ENCODE data around the gene PLIN1.

PLIN1 gene

DNA sequence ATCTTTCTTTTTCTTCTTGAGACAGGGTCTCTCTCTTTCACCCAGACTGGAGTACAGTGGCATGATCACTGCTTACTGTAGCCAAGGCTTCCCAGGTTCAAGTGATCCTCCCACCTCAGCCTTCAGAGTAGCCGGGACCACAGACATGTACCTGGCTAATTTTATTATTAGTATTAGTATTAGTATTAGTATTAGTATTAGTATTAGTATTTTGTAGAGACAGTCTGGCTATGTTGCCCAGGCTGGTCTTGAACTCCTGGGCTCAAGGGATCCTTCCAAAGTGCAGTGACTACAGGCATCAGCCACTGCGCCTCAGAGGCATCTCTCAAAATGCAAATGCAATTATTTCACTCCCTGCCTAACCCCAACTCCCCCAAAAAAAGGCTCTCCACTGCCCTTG lies 25.6 kb downstream of the PLIN1 start:
- Histone ChIP-seq H3K18ac (ENCODE audit: low read length) (no peak overlapping the region), H2BK120ac (ENCODE audit: insufficient read depth, low read length, poor library complexity) (no peak overlapping the region), H3K27ac (ENCODE audit: low read depth, low read length) (no peak overlapping the region), H3K9ac (ENCODE audit: low read length) (no peak overlapping the region), H4K8ac (ENCODE audit: low read depth, low read length) (no peak overlapping the region), H3K27me3 (ENCODE audit: insufficient read depth, low read length) (peaks cover 4% of the 10 kb centered on the region), H3K4me2 (ENCODE audit: low read length) (no peak overlapping the region), H2BK5ac (ENCODE audit: low read depth, low read length, poor library complexity) (no peak overlapping the region), H4K12ac (ENCODE audit: low read depth, low read length) (no peak overlapping the region), H3K9me3 (ENCODE audit: insufficient read depth, low read depth, low read length) (no peaks in the 10 kb centered on the region), H3K79me1 (ENCODE audit: low read length) (peaks cover 6% of the 10 kb centered on the region), H3K36me3 (ENCODE audit: control insufficient read depth in 1 of 2, insufficient read depth in 2 of 2, low read length in 2 of 2) (peaks cover 4 to 7% of the 10 kb centered on the region in 2 experiments), H3K79me2 (ENCODE audit: control insufficient read depth, insufficient read depth, low read length, poor library complexity) (peaks cover 6% of the 10 kb centered on the region), H3K4me3 (ENCODE audit: low read depth, low read length) (no peak overlapping the region), H2AK5ac (ENCODE audit: low read length) (no peak overlapping the region), H2BK12ac (ENCODE audit: low read length) (no peak overlapping the region), H3K4ac (ENCODE audit: low read depth, low read length) (no peak overlapping the region), H3K4me1 (ENCODE audit: control insufficient read depth in 1 of 2, insufficient read depth in 2 of 2, low read length in 2 of 2) (peaks cover 5 to 6% of the 10 kb centered on the region in 2 experiments), H3K23ac (ENCODE audit: low read length) (no peak overlapping the region), H3K14ac (ENCODE audit: low read length) (no peak overlapping the region), H4K91ac (ENCODE audit: low read depth, low read length) (no peak overlapping the region), H2AFZ (ENCODE audit: insufficient read depth, low read length, poor library complexity) (no peak overlapping the region)
- no CpG with 5 or more reads among the region's 2 CpGs for WGBS (ENCODE audit: extremely low coverage, insufficient coverage, insufficient read length)
- no peak for DNase-seq

DNA sequence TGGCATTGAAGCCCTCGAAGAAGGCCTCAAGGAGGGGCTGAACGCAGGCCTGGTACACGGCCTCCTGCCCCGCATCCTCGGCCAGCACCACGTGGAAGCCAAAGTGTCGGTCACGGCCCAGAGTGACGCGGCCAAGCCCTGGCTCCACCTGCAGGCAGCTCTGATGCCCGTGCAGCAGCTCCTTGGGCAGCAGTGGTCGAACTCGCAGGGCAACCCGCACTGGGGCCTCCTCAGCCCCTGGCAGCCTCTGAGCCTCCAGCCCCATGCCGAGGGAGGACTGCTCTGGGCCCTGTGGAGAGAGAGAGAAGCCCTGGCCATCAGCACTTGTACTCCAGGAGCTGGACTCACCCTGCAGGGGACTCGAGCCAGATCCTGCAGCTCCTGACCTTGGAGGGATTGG lies 26.5 kb downstream of the PLIN1 start:
- H2BK120ac ChIP-seq (ENCODE audit: insufficient read depth, low read length, poor library complexity), result no peak overlapping the region
- WGBS (ENCODE audit: extremely low coverage, insufficient coverage, insufficient read length), result no CpG with 5 or more reads among the region's 16 CpGs

DNA sequence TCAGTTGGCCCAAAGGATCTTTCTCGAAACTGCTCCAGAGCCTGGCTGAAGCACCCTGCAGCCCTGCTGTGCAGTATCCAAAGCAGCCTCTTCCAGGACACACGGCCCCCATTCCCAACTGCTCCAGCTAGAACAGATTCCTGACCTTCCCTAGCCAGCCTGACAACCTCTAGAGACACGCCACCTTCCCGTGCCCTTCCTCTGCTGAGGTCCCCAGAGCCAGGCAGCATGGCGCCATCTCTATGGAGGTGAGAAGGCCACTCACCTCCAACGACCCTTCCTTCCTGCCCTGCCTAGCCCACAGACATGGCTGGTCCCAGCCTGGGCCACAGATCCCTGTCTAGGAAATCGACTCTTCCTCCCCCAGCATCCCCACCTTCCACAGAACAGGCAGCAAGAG lies 27.0 kb downstream of the PLIN1 start:
- H2AFZ ChIP-seq (ENCODE audit: insufficient read depth, low read length, poor library complexity), result no peak overlapping the region
- peaks cover 9 to 13% of the 10 kb centered on the region in 2 experiments for H3K36me3 ChIP-seq (ENCODE audit: control insufficient read depth in 1 of 2, insufficient read depth in 2 of 2, low read length in 2 of 2)
- H3K9me3 ChIP-seq (ENCODE audit: insufficient read depth, low read depth, low read length), result no peaks in the 10 kb centered on the region
- no peak overlapping the region for H3K27ac ChIP-seq (ENCODE audit: low read depth, low read length)
- no peak overlapping the region for H4K91ac ChIP-seq (ENCODE audit: low read depth, low read length)
- no peak overlapping the region for H3K4me2 ChIP-seq (ENCODE audit: low read length)
- H2BK120ac ChIP-seq (ENCODE audit: insufficient read depth, low read length, poor library complexity), result no peak overlapping the region
- H2AK5ac ChIP-seq (ENCODE audit: low read length), result no peak overlapping the region
- WGBS (ENCODE audit: extremely low coverage, insufficient coverage, insufficient read length), result no CpG with 5 or more reads among the region's 7 CpGs
- no peak overlapping the region for H4K8ac ChIP-seq (ENCODE audit: low read depth, low read length)
- H3K4ac ChIP-seq (ENCODE audit: low read depth, low read length), result no peak overlapping the region
- H3K23ac ChIP-seq (ENCODE audit: low read length), result no peak overlapping the region
- H3K4me3 ChIP-seq (ENCODE audit: low read depth, low read length), result no peak overlapping the region
- DNase-seq, result no peak
- H2BK12ac ChIP-seq (ENCODE audit: low read length), result no peak overlapping the region
- H2BK5ac ChIP-seq (ENCODE audit: low read depth, low read length, poor library complexity), result no peak overlapping the region
- peak overlapping the region; percentile 12 for H3K9ac ChIP-seq (ENCODE audit: low read length)
- H4K12ac ChIP-seq (ENCODE audit: low read depth, low read length), result no peak overlapping the region
- H3K14ac ChIP-seq (ENCODE audit: low read length), result no peak overlapping the region
- peaks cover 6% of the 10 kb centered on the region for H3K79me1 ChIP-seq (ENCODE audit: low read length)
- peaks cover 5 to 6% of the 10 kb centered on the region in 2 experiments for H3K4me1 ChIP-seq (ENCODE audit: control insufficient read depth in 1 of 2, insufficient read depth in 2 of 2, low read length in 2 of 2)
- H3K79me2 ChIP-seq (ENCODE audit: control insufficient read depth, insufficient read depth, low read length, poor library complexity), result peaks cover 6% of the 10 kb centered on the region
- peaks cover 4% of the 10 kb centered on the region for H3K27me3 ChIP-seq (ENCODE audit: insufficient read depth, low read length)
- no peak overlapping the region for H3K18ac ChIP-seq (ENCODE audit: low read length)

More for the DNA sequence above, 26.5 kb downstream of the PLIN1 start:
- H3K23ac ChIP-seq (ENCODE audit: low read length), result no peak overlapping the region
- H4K12ac ChIP-seq (ENCODE audit: low read depth, low read length), result no peak overlapping the region
- no peak overlapping the region for H3K4me2 ChIP-seq (ENCODE audit: low read length)
- H3K27me3 ChIP-seq (ENCODE audit: insufficient read depth, low read length), result peaks cover 4% of the 10 kb centered on the region
- no peak overlapping the region for H4K8ac ChIP-seq (ENCODE audit: low read depth, low read length)
- no peak overlapping the region for H2BK5ac ChIP-seq (ENCODE audit: low read depth, low read length, poor library complexity)
- no peak for DNase-seq
- H2AK5ac ChIP-seq (ENCODE audit: low read length), result no peak overlapping the region
- H3K14ac ChIP-seq (ENCODE audit: low read length), result no peak overlapping the region
- H3K9ac ChIP-seq (ENCODE audit: low read length), result no peak overlapping the region
- no peak overlapping the region for H2BK12ac ChIP-seq (ENCODE audit: low read length)
- H3K4me1 ChIP-seq (ENCODE audit: control insufficient read depth in 1 of 2, insufficient read depth in 2 of 2, low read length in 2 of 2), result peaks cover 5 to 6% of the 10 kb centered on the region in 2 experiments
- no peaks in the 10 kb centered on the region for H3K9me3 ChIP-seq (ENCODE audit: insufficient read depth, low read depth, low read length)
- H3K4ac ChIP-seq (ENCODE audit: low read depth, low read length), result no peak overlapping the region
- H3K79me2 ChIP-seq (ENCODE audit: control insufficient read depth, insufficient read depth, low read length, poor library complexity), result peaks cover 6% of the 10 kb centered on the region
- H3K18ac ChIP-seq (ENCODE audit: low read length), result no peak overlapping the region
- H3K36me3 ChIP-seq (ENCODE audit: control insufficient read depth in 1 of 2, insufficient read depth in 2 of 2, low read length in 2 of 2), result peaks cover 9 to 13% of the 10 kb centered on the region in 2 experiments
- no peak overlapping the region for H3K4me3 ChIP-seq (ENCODE audit: low read depth, low read length)
- peaks cover 6% of the 10 kb centered on the region for H3K79me1 ChIP-seq (ENCODE audit: low read length)
- no peak overlapping the region for H2AFZ ChIP-seq (ENCODE audit: insufficient read depth, low read length, poor library complexity)
- H4K91ac ChIP-seq (ENCODE audit: low read depth, low read length), result no peak overlapping the region
- H3K27ac ChIP-seq (ENCODE audit: low read depth, low read length), result no peak overlapping the region

DNA sequence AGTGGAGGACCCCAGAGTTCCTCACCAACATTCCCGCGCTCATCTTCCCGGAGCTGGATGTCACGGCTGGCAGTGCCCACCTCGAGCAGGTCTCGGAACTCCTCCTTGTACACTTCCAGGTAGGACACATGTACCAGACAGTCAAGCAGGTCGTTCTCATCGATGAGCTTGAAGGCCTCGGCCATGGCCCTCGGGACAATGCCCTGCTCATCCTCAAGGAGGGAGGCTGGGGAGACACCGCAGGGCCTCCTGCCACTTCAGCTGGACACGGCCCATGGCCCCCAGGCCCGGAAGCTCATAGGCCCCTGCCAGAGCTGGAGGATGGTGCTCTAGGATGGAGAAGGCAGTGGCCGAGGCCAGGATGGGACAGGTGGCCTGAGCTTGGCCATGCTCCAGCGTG lies 29.5 kb downstream of the PLIN1 start:
- no peak overlapping the region for H3K4me3 ChIP-seq (ENCODE audit: low read depth, low read length)
- H3K23ac ChIP-seq (ENCODE audit: low read length), result no peak overlapping the region
- H3K4ac ChIP-seq (ENCODE audit: low read depth, low read length), result no peak overlapping the region
- H3K4me2 ChIP-seq (ENCODE audit: low read length), result no peak overlapping the region
- no peak overlapping the region for H4K8ac ChIP-seq (ENCODE audit: low read depth, low read length)
- no peak overlapping the region for H3K9ac ChIP-seq (ENCODE audit: low read length)
- H3K36me3 ChIP-seq (ENCODE audit: control insufficient read depth in 1 of 2, insufficient read depth in 2 of 2, low read length in 2 of 2), result peaks cover 26 to 27% of the 10 kb centered on the region in 2 experiments
- H3K79me2 ChIP-seq (ENCODE audit: control insufficient read depth, insufficient read depth, low read length, poor library complexity), result peaks cover under 1% of the 10 kb centered on the region
- H3K18ac ChIP-seq (ENCODE audit: low read length), result no peak overlapping the region
- H2AK5ac ChIP-seq (ENCODE audit: low read length), result no peak overlapping the region
- H2BK120ac ChIP-seq (ENCODE audit: insufficient read depth, low read length, poor library complexity), result no peak overlapping the region
- DNase-seq, result no peak
- H2BK12ac ChIP-seq (ENCODE audit: low read length), result no peak overlapping the region
- H2AFZ ChIP-seq (ENCODE audit: insufficient read depth, low read length, poor library complexity), result no peak overlapping the region
- WGBS (ENCODE audit: extremely low coverage, insufficient coverage, insufficient read length), result no CpG with 5 or more reads among the region's 15 CpGs
- H4K91ac ChIP-seq (ENCODE audit: low read depth, low read length), result no peak overlapping the region
- no peaks in the 10 kb centered on the region for H3K27me3 ChIP-seq (ENCODE audit: insufficient read depth, low read length)
- no peaks in the 10 kb centered on the region for H3K9me3 ChIP-seq (ENCODE audit: insufficient read depth, low read depth, low read length)
- H3K27ac ChIP-seq (ENCODE audit: low read depth, low read length), result no peak overlapping the region
- no peak overlapping the region for H4K12ac ChIP-seq (ENCODE audit: low read depth, low read length)
- no peak overlapping the region for H2BK5ac ChIP-seq (ENCODE audit: low read depth, low read length, poor library complexity)
- peaks cover 5 to 6% of the 10 kb centered on the region in 2 experiments for H3K4me1 ChIP-seq (ENCODE audit: control insufficient read depth in 1 of 2, insufficient read depth in 2 of 2, low read length in 2 of 2)
- H3K14ac ChIP-seq (ENCODE audit: low read length), result no peak overlapping the region
- peaks cover 1% of the 10 kb centered on the region for H3K79me1 ChIP-seq (ENCODE audit: low read length)
